ENCODE results near the gene GSAP. TPM values are rescaled to one million over a fixed set of nuclear protein-coding genes. Genes with fewer than 3 reads are reported as not detected.

GSAP gene
- total and polyA plus RNA-seq, 9 donors, result 4.0 to 19.4 (median 11.2) TPM

GRCh38 chr7:77353407-77353721, 62.8 kb downstream of the GSAP start:
- WGBS, 3 donors, result 61 to 76% (median 68%) methylated on average over 1 of the region's 1 CpG
- TF ChIP-seq POLR2A (IDR thresholded peaks at IDR 0.05) (no peak), EP300 (IDR thresholded peaks at IDR 0.05) (no peak), CTCF (IDR thresholded peaks at IDR 0.05) (no peak)

GRCh38 chr7:77352665-77353406, 63.3 kb downstream of the GSAP start:
- H3K36me3 ChIP-seq, result no peaks in the 10 kb centered on the region
- H3K4me1 ChIP-seq (ENCODE audit: insufficient read depth), result peaks cover 2% of the 10 kb centered on the region
- no peak overlapping the region for H3K4me3 ChIP-seq
- H3K27me3 ChIP-seq, result no peaks in the 10 kb centered on the region
- no peak for DNase-seq
- H3K9me3 ChIP-seq, result no peaks in the 10 kb centered on the region
- H3K27ac ChIP-seq, result no peak overlapping the region
- 58 to 63% (median 61%) methylated on average over 4 of the region's 4 CpGs for WGBS, 3 donors
- TF ChIP-seq EP300 (IDR thresholded peaks at IDR 0.05), result no peak
- TF ChIP-seq POLR2A (IDR thresholded peaks at IDR 0.05), result no peak
- no peak for TF ChIP-seq CTCF (IDR thresholded peaks at IDR 0.05)
- intact Hi-C loops (cut with DNase I), result no loop called here

More at GRCh38 chr7:77353407-77353721, 62.8 kb downstream of the GSAP start:
- no peaks in the 10 kb centered on the region for H3K27me3 ChIP-seq
- no peaks in the 10 kb centered on the region for H3K9me3 ChIP-seq
- DNase-seq, result no peak
- intact Hi-C loops (cut with DNase I), result no loop called here
- no peaks in the 10 kb centered on the region for H3K36me3 ChIP-seq
- H3K4me3 ChIP-seq, result no peak overlapping the region
- no peak overlapping the region for H3K27ac ChIP-seq
- H3K4me1 ChIP-seq (ENCODE audit: insufficient read depth), result no peaks in the 10 kb centered on the region

GRCh38 chr7:77351539-77352004, 64.6 kb downstream of the GSAP start:
- H3K4me1 ChIP-seq (ENCODE audit: insufficient read depth), result peaks cover 2% of the 10 kb centered on the region
- H3K4me3 ChIP-seq, result no peak overlapping the region
- no peak for TF ChIP-seq CTCF (IDR thresholded peaks at IDR 0.05)
- TF ChIP-seq EP300 (IDR thresholded peaks at IDR 0.05), result no peak
- TF ChIP-seq POLR2A (IDR thresholded peaks at IDR 0.05), result no peak
- H3K27me3 ChIP-seq, result no peaks in the 10 kb centered on the region
- no peak overlapping the region for H3K27ac ChIP-seq
- 77 to 80% (median 79%) methylated on average over 5 of the region's 5 CpGs for WGBS, 3 donors
- DNase-seq, result no peak
- no peaks in the 10 kb centered on the region for H3K36me3 ChIP-seq
- intact Hi-C loops (cut with DNase I), result no loop called here
- H3K9me3 ChIP-seq, result no peaks in the 10 kb centered on the region

DNA sequence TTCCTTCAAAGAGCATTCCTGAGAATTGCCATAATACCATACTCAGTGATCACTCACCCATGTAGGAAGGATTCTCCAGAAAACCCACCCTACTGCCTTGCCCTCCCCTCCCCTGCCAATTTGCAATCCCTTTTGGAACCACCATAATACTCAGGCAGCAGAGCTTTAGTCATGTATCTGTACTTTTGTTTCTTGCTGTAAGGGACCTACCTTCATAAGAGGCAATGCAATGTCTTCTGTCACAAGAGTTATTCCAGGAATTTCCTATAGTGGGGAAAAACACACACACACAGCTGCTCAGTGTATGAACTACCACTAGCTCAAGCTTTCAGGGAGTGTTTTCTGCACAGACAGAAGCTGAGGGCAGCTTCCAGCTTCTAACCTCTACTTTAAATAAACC, 67.0 kb downstream of the GSAP start:
- H3K27me3 ChIP-seq, result no peaks in the 10 kb centered on the region
- intact Hi-C loops (cut with DNase I), result no loop called here
- no peaks in the 10 kb centered on the region for H3K36me3 ChIP-seq
- H3K27ac ChIP-seq, result no peak overlapping the region
- TF ChIP-seq CTCF (IDR thresholded peaks at IDR 0.05) (no peak), POLR2A (IDR thresholded peaks at IDR 0.05) (no peak)
- peaks cover 2% of the 10 kb centered on the region for H3K4me1 ChIP-seq (ENCODE audit: insufficient read depth)
- no peak for DNase-seq
- no peak overlapping the region for H3K4me3 ChIP-seq
- H3K9me3 ChIP-seq, result no peaks in the 10 kb centered on the region

Data from ovary (tissue), 9 donors.